ENCODE results near the gene ZBTB46.

DNA sequence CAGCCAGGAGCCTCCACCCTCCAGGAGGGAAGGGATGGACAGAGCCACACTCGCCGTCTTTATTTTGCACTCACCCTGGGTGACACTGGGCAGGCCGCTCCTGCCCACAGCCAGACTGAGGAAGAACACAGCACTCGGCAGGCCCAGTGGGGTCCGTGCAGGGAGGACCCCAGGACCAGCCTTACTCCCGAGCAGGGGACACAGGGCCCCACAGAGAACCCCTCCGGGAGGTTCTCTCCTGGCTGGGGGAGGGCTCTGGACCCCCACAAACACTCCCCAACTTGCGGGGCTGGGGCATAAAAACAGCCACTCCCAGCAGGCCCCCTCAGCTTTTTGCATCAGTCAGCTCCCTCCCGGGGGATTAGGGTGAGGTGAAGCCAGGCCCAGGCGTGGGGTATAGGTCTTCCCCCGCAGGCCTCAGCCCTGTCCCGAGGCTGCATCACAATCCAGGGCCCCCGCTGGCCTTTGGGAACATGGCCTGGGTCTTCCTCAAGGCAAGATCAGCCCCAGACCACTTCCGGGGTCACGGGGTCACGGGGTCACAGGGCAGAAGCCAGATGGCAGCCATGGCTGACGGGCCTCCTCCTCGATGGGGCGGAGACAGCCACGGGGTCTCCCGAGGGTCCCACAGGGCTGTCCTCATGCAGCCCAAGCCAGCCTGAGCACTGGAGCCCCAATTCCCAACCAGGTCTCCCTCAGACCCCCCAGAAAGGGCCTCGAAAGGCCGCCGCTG lies 131.4 kb downstream of the ZBTB46 start:
- TF ChIP-seq, protein P1, sequence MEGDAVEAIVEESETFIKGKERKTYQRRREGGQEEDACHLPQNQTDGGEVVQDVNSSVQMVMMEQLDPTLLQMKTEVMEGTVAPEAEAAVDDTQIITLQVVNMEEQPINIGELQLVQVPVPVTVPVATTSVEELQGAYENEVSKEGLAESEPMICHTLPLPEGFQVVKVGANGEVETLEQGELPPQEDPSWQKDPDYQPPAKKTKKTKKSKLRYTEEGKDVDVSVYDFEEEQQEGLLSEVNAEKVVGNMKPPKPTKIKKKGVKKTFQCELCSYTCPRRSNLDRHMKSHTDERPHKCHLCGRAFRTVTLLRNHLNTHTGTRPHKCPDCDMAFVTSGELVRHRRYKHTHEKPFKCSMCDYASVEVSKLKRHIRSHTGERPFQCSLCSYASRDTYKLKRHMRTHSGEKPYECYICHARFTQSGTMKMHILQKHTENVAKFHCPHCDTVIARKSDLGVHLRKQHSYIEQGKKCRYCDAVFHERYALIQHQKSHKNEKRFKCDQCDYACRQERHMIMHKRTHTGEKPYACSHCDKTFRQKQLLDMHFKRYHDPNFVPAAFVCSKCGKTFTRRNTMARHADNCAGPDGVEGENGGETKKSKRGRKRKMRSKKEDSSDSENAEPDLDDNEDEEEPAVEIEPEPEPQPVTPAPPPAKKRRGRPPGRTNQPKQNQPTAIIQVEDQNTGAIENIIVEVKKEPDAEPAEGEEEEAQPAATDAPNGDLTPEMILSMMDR (conservative IDR thresholded peaks at IDR 0.05; ENCODE audit: low read depth, low read length), result no peak
- TF ChIP-seq EZH2 (IDR thresholded peaks at IDR 0.05; ENCODE audit: borderline replicate concordance, low read depth, low read length, poor library complexity, severe bottlenecking), result no peak

Data from A673 (cell line).